ENCODE results near the gene STAB1. TPM values are rescaled to one million over a fixed set of nuclear protein-coding genes. Genes with fewer than 3 reads are reported as not detected.

The STAB1 gene
- total RNA-seq, 1 donor from 2014 or later = 0.16 TPM

GRCh38 chr3:52535411-52536111, 40.4 kb downstream of the STAB1 start:
- H3K27me3 Mint-ChIP-seq (ENCODE audit: low read depth) = peaks cover 2% of the 10 kb centered on the region
- peaks cover 54% of the 10 kb centered on the region for H3K4me1 Mint-ChIP-seq
- H3K4me3 Mint-ChIP-seq = peak overlapping the region; percentile 99
- no peak overlapping the region for H3K27ac Mint-ChIP-seq (ENCODE audit: unreplicated experiment)
- TF ChIP-seq, protein P1, sequence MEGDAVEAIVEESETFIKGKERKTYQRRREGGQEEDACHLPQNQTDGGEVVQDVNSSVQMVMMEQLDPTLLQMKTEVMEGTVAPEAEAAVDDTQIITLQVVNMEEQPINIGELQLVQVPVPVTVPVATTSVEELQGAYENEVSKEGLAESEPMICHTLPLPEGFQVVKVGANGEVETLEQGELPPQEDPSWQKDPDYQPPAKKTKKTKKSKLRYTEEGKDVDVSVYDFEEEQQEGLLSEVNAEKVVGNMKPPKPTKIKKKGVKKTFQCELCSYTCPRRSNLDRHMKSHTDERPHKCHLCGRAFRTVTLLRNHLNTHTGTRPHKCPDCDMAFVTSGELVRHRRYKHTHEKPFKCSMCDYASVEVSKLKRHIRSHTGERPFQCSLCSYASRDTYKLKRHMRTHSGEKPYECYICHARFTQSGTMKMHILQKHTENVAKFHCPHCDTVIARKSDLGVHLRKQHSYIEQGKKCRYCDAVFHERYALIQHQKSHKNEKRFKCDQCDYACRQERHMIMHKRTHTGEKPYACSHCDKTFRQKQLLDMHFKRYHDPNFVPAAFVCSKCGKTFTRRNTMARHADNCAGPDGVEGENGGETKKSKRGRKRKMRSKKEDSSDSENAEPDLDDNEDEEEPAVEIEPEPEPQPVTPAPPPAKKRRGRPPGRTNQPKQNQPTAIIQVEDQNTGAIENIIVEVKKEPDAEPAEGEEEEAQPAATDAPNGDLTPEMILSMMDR (conservative IDR thresholded peaks at IDR 0.05) = no peak
- H3K36me3 Mint-ChIP-seq (ENCODE audit: low read depth) = peaks cover 9% of the 10 kb centered on the region
- DNase-seq (ENCODE audit: low read depth, low spot score) = no peak
- H3K9me3 Mint-ChIP-seq = no peaks in the 10 kb centered on the region

DNA sequence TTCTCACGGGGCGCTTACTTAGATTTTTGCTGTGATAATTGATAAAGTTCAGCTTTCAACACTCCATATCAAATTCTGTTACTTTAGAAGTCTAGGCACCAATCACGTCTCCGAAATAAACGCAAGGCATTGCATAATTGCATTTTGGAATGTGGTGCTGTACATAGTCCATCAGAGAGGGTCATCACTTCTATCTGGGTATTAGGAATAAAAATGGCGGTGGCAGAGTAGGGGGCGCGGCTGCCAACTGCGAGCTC, 40.9 kb downstream of the STAB1 start:
- Mint-ChIP-seq H3K36me3 (ENCODE audit: low read depth) (peaks cover 9% of the 10 kb centered on the region), H3K9me3 (no peaks in the 10 kb centered on the region), H3K27ac (ENCODE audit: unreplicated experiment) (no peak overlapping the region), H3K4me1 (peaks cover 54% of the 10 kb centered on the region), H3K27me3 (ENCODE audit: low read depth) (peaks cover 2% of the 10 kb centered on the region), H3K4me3 (peak overlapping the region; percentile 99)
- no peak for DNase-seq (ENCODE audit: low read depth, low spot score)
- TF ChIP-seq, protein P1 (conservative IDR thresholded peaks at IDR 0.05) = no peak

DNA sequence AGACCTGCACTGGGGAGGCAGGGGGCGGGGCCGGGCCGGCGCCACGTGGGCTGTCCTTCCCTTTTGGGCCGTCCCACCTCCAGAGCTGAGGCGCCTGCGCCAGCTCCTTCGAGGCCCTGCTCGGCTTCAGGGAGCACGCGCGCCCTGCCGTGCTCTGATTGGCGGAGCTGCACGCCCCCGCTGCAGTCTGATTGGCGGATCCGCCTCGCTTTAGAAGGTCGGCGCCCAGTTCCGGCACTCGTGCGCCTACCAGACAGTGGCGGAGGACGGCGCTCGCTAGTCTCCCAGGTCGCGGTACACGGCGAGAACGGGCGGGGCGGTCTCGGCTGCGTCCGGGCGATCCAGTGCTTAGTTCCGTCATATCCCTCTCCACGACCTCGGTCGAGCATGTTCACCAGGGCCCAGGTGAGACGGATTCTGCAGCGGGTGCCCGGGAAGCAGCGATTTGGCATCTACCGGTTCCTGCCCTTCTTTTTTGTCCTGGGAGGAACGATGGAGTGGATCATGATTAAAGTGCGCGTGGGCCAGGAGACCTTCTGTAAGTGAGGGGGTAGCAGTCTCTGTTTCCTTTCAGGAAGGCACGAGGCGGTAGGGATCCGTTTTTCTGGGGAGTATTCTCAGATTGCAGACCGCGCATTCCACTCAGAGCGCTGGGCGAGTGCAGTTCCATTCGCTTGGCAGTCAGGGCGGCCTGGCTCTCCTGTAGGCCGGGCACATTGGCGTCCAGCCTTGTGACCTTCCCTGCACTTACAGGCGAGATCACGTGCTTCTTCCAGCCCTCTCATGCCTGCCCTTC, 41.4 kb downstream of the STAB1 start, which contains the start of gene UQCC5:
Gene UQCC5 (plus strand): TSS at position 237 of the 796 bp plus-strand sequence. CDS start 151 bp downstream, at position 388.
- H3K27ac Mint-ChIP-seq (ENCODE audit: unreplicated experiment) = peak within 1 kb of the TSS; percentile 98
- peaks cover 9% of the 10 kb centered on the region for H3K36me3 Mint-ChIP-seq (ENCODE audit: low read depth)
- peak; percentile 91 for DNase-seq (ENCODE audit: low read depth, low spot score)
- TF ChIP-seq, protein P1 (conservative IDR thresholded peaks at IDR 0.05) = no peak
- H3K9me3 Mint-ChIP-seq = no peaks in the 10 kb centered on the region
- peak within 1 kb of the TSS; percentile 99 for H3K4me3 Mint-ChIP-seq
- peaks cover 54% of the 10 kb centered on the region for H3K4me1 Mint-ChIP-seq
- peaks cover 2% of the 10 kb centered on the region for H3K27me3 Mint-ChIP-seq (ENCODE audit: low read depth)

GRCh38 chr3:52537165-52537620, 42.1 kb downstream of the STAB1 start:
- H3K4me1 Mint-ChIP-seq = peaks cover 49% of the 10 kb centered on the region

GRCh38 chr3:52537726-52538421, 42.7 kb downstream of the STAB1 start:
- H3K27ac Mint-ChIP-seq (ENCODE audit: unreplicated experiment) = peak overlapping the region; percentile 22
- H3K4me3 Mint-ChIP-seq = peak overlapping the region; percentile 99
- H3K27me3 Mint-ChIP-seq (ENCODE audit: low read depth) = peaks cover 2% of the 10 kb centered on the region
- peaks cover 9% of the 10 kb centered on the region for H3K36me3 Mint-ChIP-seq (ENCODE audit: low read depth)
- no peaks in the 10 kb centered on the region for H3K9me3 Mint-ChIP-seq
- H3K4me1 Mint-ChIP-seq = peaks cover 44% of the 10 kb centered on the region
- TF ChIP-seq, protein P1 (conservative IDR thresholded peaks at IDR 0.05) = no peak
- DNase-seq (ENCODE audit: low read depth, low spot score) = no peak

More at GRCh38 chr3:52537165-52537620, 42.1 kb downstream of the STAB1 start:
- peak overlapping the region; percentile 99 for H3K4me3 Mint-ChIP-seq
- H3K36me3 Mint-ChIP-seq (ENCODE audit: low read depth) = peaks cover 9% of the 10 kb centered on the region
- peak overlapping the region; percentile 98 for H3K27ac Mint-ChIP-seq (ENCODE audit: unreplicated experiment)
- H3K9me3 Mint-ChIP-seq = no peaks in the 10 kb centered on the region
- TF ChIP-seq, protein P1 (conservative IDR thresholded peaks at IDR 0.05) = no peak
- H3K27me3 Mint-ChIP-seq (ENCODE audit: low read depth) = peaks cover 2% of the 10 kb centered on the region
- DNase-seq (ENCODE audit: low read depth, low spot score) = no peak

All from neural crest cell (in vitro differentiated cells).